Right lobe of liver (tissue), 6 donors: ENCODE measurements around the gene RUVBL2. TPM values are rescaled to one million over a fixed set of nuclear protein-coding genes. Genes with fewer than 3 reads are reported as not detected.
A peak's percentile ranks its signal among the peaks of the same experiment; 100 is the strongest.

ENCODE experiments used
- ATAC-seq, 4 donors: fragments of 200-7000 bp; cut with Tn5 transposase; one replicate each; pipeline ENCODE4 v1.9.1; 2020; ENCODE audit warnings: mild to moderate bottlenecking in 4 of 4, moderate library complexity in 4 of 4
- DNase-seq, 3 donors: peaks; one replicate each; pipeline ENCODE4 v3.0.0-alpha.2; 2020
- H3K27ac ChIP-seq, 3 donors: fragments of 200-600 bp; one replicate each; pipeline ENCODE4 v1.8.0; 2022
- H3K27me3 ChIP-seq, 2 donors: fragments of 200-600 bp; one replicate each; pipeline ENCODE4 v1.8.0; 2022
- H3K36me3 ChIP-seq, 4 donors: fragments of 200-600 bp; sonication (generic) in 1 of 4; one replicate each; pipeline versions ENCODE4 v1.5.1 to v1.8.0; 2017 to 2022; ENCODE audit warnings: control low read depth in 1 of 4
- H3K4me1 ChIP-seq, 4 donors: fragments of 200-600 bp; sonication (generic) in 1 of 4; one replicate each; pipeline versions ENCODE4 v1.5.1 to v1.8.0; 2017 to 2022; ENCODE audit warnings: control low read depth in 1 of 4
- H3K4me3 ChIP-seq, 3 donors: fragments of 200-600 bp; one replicate each; pipeline ENCODE4 v1.8.0; 2022
- H3K9me3 ChIP-seq, 4 donors: fragments of 200-600 bp; sonication (generic) in 1 of 4; one replicate each; pipeline versions ENCODE4 v1.5.1 to v1.8.0; 2017 to 2022; ENCODE audit warnings: control low read depth in 1 of 4
- CTCF ChIP-seq, 4 donors: fragments of 200-600 bp in 3 of 4; fragments of 450-650 bp in 1 of 4; IDR thresholded peaks; one replicate each; pipeline versions ENCODE4 v1.5.1 to v1.8.0; 2016 to 2022; ENCODE audit warnings: antibody characterized with exemption in 4 of 4, mild to moderate bottlenecking in 2 of 4
- POLR2A ChIP-seq: fragments of 450-650 bp; IDR thresholded peaks from one replicate; pipeline ENCODE4 v1.6.1; 2017; ENCODE audit warnings: antibody characterized with exemption, mild to moderate bottlenecking
- WGBS: methylation state at CpG from one replicate; pipeline ENCODE4 v1.1.6; 2018; ENCODE audit warnings: low coverage, low lambda C conversion rate; ENCODE audit not compliant: insufficient coverage; ENCODE audit errors: missing lambda C conversion rate; 5-methylcytosine and 5-hydroxymethylcytosine counted together
- intact Hi-C, 2 donors: fragments of 100-400 bp; cut with DNase I; formaldehyde crosslinking; loops; one replicate each; pipeline versions ENCODE4 v1.11.2 to v1.14.1; 2022
- total RNA-seq, 6 experiments: library from RNA; depleted of rRNA in 2 of 6; stranded (reverse); fragments of >200 nt in 2 of 6; fragmentation: NEBNext Ultra II Directional in 3 of 6; extraction: Animal tissue kit (Norgen Biotek cat#: 25700) in 3 of 6; gene quantifications; one replicate each; pipeline versions ENCODE4 v1.1.0 to v1.2.4, GENCODE V29; 2016 to 2023
- donor health status: DM: no; HTN: yes; CAD: no.
- donor health status: DM: no; HTN: no; CAD: no.
- donor health status: DM: no; HTN: no; CAD: no.
- donor health status: DM: no; HTN: yes; CAD: no.
- donor health status: DM: no; HTN: yes; CAD: no.

RUVBL2 gene
- total RNA-seq, 6 experiments from 2014 or later: 22.8 to 66.7 (median 32.3) TPM

- H3K4me3 ChIP-seq: peak overlapping the region in 2 of 3 donors; percentile 44 to 87
- peaks cover 0 to 18% (median 1%) of the 10 kb centered on the region in 4 donors for H3K36me3 ChIP-seq
- 11% methylated on average over 6 of the region's 7 CpGs for WGBS
- peaks cover 0 to 19% (median 0%) of the 10 kb centered on the region in 4 donors for H3K4me1 ChIP-seq
- DNase-seq: no peak
- H3K27ac ChIP-seq: peak overlapping the region; percentile 97 to 99 (median 98)
- no peaks in the 10 kb centered on the region for H3K9me3 ChIP-seq
- H3K27me3 ChIP-seq: no peaks in the 10 kb centered on the region
- ATAC-seq: no peak
- no peak for TF ChIP-seq CTCF (IDR thresholded peaks at IDR 0.05)
- no peak for TF ChIP-seq POLR2A
- intact Hi-C loops: loop anchor here in 1 of 2 donors (10.0 kb wide), 1 partner anchor 58 kb away; the partner anchor contains the start of gene NUCB1
Measured at GRCh38 chr19:48962849-48963165, 30.9 kb upstream of the RUVBL2 start.

- DNase-seq: peak; percentile 89 to 93 (median 92)
- WGBS: 9% methylated on average over 15 of the region's 28 CpGs
- no peaks in the 10 kb centered on the region for H3K27me3 ChIP-seq
- intact Hi-C loops: loop anchor here in 1 of 2 donors (10.0 kb wide), 1 partner anchor 59 kb away; the partner anchor contains the start of gene NUCB1
- peak overlapping the region; percentile 32 to 97 (median 87) for H3K4me3 ChIP-seq
- peaks cover 0 to 18% (median 1%) of the 10 kb centered on the region in 4 donors for H3K36me3 ChIP-seq
- no peaks in the 10 kb centered on the region for H3K9me3 ChIP-seq
- H3K4me1 ChIP-seq: peaks cover 0 to 20% (median 0%) of the 10 kb centered on the region in 4 donors
- peak overlapping the region; percentile 97 to 99 (median 98) for H3K27ac ChIP-seq
- peak; percentile 70 for TF ChIP-seq POLR2A
- no peak for TF ChIP-seq CTCF (IDR thresholded peaks at IDR 0.05)
- ATAC-seq: peak; percentile 26 to 54 (median 42)
Measured at GRCh38 chr19:48963371-48964204, 30.1 kb upstream of the RUVBL2 start.

GRCh38 chr19:48964205-48965039, 29.3 kb upstream of the RUVBL2 start:
- H3K27ac ChIP-seq: peak overlapping the region; percentile 97 to 99 (median 98)
- no peaks in the 10 kb centered on the region for H3K9me3 ChIP-seq
- peak overlapping the region; percentile 32 to 97 (median 87) for H3K4me3 ChIP-seq
- TF ChIP-seq POLR2A (no peak), CTCF (IDR thresholded peaks at IDR 0.05) (no peak)
- peaks cover 0 to 18% (median 1%) of the 10 kb centered on the region in 4 donors for H3K36me3 ChIP-seq
- peaks cover 0 to 26% (median 0%) of the 10 kb centered on the region in 4 donors for H3K4me1 ChIP-seq
- no peaks in the 10 kb centered on the region for H3K27me3 ChIP-seq
- DNase-seq (peak in 2 of 3 donors; percentile 72 to 80), ATAC-seq (peak in 2 of 4 donors; percentile 2 to 4)
- WGBS: 3% methylated on average over 17 of the region's 19 CpGs
- intact Hi-C loops: loop anchor here in 1 of 2 donors (10.0 kb wide), 1 partner anchor 60 kb away; the partner anchor contains the start of gene NUCB1

- TF ChIP-seq POLR2A (peak; percentile 100), CTCF (IDR thresholded peaks at IDR 0.05) (no peak)
- Histone ChIP-seq H3K27me3 (no peaks in the 10 kb centered on the region), H3K27ac (peak within 1 kb of the TSS; percentile 97 to 99 (median 98)), H3K9me3 (no peaks in the 10 kb centered on the region), H3K36me3 (peaks cover 0 to 21% (median 1%) of the 10 kb centered on the region in 4 donors), H3K4me1 (peaks cover 0 to 27% (median 0%) of the 10 kb centered on the region in 4 donors), H3K4me3 (peak within 1 kb of the TSS; percentile 84 to 97 (median 87))
- DNase-seq: peak; percentile 99
- ATAC-seq: peak; percentile 59 to 81 (median 69)
- intact Hi-C loops: loop anchor here in 1 of 2 donors (10.0 kb wide), 1 partner anchor 60 kb away; the partner anchor contains the start of gene NUCB1
- WGBS: 0% methylated on average over 27 of the region's 52 CpGs
Measured at GRCh38 chr19:48965040-48965805, 28.5 kb upstream of the RUVBL2 start, which contains the start of gene FTL. Gene FTL, plus strand, starts transcription at chr19:48965309. Its CDS starts 199 bp downstream, at chr19:48965508.
